Effector CD8-positive, alpha-beta T cell (primary cell): ENCODE results near the gene PRDM16.

Experiments
- DNase-seq: peaks from one replicate; lab custom pipeline; 2025; lab: John Stamatoyannopoulos, UW

The PRDM16 gene

DNA sequence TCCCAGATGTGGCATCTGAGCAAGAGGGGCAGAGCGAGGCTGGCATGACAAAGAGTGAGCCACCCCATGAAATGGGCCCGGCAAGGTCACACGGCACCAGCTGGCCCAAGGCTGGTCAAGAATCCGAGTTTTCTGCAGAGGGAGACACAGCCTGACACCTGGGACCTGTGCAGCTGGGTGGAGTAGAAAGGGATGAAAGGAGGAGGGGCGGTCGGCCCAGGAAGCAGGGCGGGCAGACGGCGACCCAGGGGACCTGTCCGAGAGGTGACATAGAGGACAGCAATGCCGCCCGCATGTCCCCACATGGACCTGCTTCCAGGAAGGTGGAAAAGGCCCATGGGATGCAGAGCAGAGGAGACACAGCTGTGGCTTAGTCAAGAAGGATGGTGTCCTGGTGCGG, 137.7 kb downstream of the PRDM16 start:
- DNase-seq: no peak

DNA sequence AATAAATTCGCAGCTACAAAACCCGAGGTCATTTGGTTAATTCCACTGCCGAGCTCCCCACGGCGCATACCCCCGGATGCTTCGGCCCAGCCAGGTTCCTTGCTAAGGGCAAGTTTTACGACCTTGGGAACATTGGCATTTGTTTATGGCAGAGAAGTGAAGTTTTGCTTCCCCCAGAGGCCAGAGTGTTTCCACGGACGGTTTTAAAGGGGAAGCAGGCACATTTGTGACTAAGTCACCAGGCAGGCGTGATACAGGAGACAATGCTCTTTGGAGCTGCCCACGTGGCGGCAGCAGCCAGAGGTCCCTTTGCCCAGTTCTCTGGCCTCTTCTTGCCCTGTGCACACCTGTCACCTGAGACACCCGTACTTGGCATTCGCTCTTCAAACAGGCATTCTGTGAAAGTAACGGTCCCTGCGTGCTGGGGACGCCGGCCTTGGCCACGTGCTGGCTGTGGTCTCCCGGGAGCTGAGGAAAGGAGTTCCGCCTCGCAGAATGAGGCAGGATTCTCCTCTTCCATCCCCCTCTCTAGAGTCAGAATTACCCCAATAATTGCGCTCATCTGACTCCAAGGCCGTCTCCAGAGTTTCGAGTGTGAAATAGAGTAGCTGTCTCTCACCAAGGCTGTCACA, 138.3 kb downstream of the PRDM16 start:
- no peak for DNase-seq

DNA sequence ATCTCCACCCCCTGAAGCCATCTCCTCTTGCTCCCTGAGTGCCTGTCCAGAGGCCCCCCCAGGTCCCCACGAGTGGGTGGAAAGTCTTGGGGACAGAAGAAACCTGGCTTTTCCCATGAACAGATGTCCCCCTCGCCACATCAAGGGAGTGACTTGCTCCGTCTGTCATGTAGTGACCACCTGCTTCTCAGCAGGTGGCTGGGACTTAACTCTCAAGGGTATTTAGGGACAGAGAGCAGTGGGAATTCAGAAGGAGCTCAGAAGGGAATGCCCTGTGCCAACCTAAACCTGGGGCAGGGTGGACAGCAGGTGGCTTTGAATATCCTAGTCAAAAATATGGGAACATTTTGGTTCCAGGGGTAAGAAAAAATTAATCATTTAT, 139.8 kb downstream of the PRDM16 start:
- no peak for DNase-seq

DNA sequence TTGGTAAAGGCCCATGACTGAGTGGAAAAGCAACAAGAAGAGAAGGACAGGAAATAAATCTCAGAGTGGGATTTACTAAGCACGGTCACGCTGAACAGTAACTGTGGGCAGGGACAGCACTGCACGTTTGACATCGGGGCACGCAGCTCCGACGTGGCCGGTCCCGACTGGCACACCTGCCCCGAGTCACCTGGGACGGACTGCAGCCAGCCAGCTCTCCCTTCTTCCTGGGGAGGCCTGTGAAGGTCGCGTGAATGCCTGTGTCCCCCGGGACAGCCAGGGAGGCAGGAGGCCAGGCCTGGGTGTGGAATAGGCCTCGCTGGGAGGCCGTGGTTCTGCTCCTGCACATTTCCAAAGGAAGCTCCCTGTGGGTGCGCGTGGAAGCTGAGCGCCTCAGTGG, 140.2 kb downstream of the PRDM16 start:
- DNase-seq: no peak

DNA sequence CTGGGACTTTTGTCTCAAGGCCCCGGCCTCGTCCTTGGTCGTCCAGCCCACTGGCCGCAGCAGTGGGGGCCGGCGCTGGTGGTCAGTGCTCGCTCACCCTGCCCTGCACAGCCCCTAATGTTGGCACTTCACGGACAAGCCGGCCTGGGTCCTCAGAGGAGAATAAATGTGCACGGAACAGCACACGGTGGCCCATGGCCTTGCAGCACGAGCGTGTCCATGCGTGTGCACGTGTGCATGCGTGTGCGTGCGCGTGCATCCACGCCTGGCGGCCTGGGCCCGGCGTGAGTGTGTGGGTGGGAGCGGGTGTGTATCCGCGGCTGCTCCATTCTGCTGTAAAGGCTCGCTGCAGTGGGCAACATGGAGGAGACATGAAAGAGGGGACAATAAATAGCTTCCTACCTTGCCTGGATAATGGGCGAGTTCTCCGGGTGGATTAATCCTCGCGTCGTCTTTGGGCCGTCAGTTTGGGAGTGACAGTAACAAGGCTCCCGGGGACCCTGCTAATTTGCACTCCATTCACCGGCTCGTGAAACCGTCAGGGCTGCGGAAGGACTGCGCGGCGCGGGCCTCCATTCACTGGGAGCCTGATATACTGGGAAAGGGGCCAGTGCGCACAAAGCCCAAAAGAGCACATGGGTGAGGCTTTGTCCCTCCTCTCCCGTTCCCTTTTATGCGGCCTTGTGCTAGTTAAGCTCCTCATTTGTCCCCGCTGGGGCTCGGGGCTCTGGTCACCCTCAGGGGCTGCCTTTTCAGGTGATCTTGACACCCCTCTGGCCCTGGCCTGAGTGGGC, 142.8 kb downstream of the PRDM16 start:
- DNase-seq: no peak

DNA sequence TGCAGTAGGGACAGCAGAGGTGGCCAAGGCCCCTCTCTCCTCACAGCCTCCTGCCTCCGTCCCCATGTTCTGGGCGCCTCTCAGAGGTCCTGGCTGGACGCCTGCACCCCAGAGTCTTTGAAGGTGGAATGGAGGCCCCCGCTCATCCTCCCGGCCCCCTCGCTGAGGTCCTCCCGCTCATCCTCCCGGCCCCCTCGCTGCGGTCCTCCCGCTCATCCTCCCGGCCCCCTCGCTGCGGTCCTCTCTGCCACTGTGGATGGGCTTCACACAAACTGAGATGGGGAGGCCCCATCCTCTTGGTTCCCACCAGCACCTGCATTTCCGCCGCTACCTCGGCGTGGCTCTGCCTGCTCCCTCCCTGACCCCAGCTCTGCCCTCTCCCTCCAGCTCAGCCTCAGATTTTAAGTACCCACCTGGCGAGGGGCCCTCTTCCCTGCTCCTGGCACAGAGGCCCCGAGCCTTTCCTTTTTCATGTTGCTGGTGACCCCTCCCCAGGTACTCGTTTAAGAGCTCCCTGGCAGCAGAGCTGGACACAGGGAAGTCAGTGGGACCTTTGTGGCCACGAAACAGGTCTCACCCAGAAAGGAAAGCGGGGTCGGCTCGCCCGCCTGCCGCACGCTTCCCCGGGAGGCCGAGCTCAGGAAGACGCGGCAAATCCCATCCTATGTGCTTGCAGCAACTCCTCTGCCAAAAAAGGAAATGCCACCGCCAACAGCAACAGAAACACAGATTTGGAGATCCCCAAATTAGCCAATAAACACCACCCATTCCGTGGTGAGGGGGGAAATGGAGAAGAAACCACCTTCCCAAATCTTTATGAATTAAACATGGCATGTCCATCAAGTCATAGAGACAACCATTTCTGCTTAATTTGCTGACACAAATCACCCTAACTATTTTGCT, 143.7 kb downstream of the PRDM16 start:
- DNase-seq: no peak

DNA sequence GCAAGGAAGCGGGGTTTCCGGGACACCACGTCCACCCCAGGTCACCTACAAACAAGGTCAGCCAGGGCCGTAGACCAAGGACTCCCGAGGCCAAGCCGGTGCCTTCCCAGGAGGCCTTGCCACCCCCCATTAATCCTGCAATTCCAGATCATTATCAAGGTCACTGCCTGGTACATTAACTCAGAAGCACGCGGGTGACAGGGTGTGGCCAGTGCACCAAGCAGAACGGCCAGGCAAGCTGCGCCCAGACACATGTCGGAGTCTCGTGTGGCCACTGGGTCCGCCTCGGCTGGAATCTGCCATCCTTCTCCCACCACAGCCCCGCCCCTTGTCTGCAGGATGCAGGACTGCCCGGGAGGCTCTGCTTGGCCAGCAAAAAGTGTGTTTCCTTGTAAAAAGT, 144.7 kb downstream of the PRDM16 start:
- no peak for DNase-seq

DNA sequence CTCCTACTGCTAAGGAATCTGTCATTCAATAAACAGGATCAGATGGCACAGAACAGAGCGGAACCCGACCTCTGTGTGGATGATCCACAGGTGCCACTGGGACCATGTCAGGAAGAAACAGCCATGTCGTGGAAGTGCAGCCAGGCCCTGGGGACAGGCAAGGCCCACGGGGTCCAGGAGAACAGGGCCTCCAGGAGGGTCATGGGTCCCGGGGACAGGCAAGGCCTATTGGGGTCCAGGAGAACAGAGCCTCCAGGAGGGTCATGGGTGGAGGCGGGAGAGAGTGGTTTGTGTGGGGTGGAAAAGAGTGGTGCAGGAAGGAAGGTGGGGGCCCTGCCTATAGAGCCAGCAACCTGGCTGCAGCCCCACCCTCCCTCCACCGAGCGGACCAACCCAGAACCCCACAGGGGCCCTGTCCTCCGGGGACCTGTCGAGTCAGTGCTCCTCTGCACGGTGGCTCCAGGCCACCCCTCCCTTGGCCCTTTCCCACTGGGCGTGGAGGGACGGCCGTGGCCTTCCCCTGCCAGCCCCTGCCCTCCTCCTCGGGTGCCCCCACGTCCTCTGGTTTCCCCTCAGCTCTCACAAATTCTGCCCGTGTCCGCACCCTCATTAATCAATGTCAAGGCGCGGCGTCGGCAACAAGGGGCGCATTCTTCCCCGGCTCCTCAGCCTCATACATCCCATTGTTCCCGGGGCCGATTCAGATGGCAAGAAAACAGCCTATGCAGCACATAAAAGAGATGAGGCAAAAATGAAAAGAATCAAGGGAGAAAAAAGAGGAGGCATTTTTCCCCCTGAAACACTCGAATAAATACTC, 146.4 kb downstream of the PRDM16 start:
- no peak for DNase-seq

DNA sequence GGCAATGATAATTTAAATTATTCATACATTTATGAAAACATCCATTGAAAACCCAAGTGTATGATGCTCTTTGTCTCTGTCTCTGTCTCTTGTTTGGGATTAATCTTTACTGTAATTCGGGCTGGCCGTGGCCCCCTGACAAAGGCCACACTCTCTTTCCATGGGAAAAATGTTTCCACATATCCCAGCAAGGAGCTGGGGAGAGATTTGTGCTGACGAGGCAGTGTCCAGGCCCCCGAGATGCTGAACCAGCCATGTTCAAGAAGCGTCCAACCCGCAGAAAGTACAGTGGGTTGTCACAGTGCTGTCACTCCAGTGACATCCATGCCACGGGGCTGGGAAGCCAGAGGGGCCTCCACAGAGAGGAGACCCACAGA, 147.0 kb downstream of the PRDM16 start:
- no peak for DNase-seq

DNA sequence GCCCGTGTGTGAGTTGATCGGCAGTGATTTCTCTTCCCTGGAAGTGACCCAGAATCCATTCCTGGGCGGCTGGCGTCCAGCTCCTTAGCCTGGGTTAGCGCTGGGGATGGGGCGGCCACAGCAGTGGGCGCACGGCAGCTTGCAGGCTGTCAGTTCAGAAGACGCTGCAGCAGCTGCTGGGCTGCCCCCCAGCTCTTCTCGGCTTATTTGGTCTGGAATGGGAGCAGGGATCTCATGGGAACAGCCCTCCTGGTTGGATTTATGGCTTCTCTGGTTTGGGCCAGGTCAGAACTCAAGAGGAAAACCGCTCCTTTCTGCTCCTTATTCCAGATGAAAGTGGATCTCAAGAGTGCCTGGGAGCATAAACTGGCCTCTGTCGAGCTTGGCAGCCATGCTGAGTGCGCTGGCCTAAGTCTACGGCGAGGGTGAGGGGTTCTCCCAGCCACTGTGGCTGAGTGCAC, 148.2 kb downstream of the PRDM16 start:
- DNase-seq: no peak

DNA sequence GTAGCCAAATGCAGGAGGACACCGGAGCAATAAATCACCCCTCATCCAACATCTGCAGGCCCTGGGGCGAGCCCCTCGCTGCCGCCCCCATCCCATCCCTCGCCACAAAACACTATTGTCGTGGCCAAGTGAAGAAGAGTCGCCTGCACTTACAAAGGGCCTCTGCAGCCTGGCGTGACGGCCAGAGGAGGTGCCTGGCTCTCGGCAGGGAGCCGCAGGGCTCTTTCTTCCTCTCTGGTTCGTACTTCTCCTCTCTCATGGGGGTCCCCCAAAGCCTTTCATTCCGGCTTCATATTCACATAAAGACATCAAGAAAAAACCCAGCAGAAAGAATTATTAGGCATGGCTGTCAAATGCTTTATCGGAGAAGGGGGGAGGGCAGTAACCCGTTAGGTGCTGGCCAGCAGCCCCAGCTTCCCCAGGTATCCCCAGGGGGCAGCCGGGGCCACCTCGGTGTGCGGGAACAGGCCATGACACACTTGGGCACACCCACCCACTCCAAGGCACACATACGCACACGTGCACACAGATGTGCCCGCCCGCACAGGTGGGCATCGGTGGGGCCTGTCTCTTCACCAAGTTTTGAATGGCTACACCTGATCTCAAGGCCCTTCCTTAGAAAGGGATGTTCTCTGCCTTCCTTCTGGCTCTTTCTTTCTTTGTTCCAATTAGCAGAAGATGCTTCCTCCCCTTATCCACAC, 149.1 kb downstream of the PRDM16 start:
- DNase-seq: no peak

DNA sequence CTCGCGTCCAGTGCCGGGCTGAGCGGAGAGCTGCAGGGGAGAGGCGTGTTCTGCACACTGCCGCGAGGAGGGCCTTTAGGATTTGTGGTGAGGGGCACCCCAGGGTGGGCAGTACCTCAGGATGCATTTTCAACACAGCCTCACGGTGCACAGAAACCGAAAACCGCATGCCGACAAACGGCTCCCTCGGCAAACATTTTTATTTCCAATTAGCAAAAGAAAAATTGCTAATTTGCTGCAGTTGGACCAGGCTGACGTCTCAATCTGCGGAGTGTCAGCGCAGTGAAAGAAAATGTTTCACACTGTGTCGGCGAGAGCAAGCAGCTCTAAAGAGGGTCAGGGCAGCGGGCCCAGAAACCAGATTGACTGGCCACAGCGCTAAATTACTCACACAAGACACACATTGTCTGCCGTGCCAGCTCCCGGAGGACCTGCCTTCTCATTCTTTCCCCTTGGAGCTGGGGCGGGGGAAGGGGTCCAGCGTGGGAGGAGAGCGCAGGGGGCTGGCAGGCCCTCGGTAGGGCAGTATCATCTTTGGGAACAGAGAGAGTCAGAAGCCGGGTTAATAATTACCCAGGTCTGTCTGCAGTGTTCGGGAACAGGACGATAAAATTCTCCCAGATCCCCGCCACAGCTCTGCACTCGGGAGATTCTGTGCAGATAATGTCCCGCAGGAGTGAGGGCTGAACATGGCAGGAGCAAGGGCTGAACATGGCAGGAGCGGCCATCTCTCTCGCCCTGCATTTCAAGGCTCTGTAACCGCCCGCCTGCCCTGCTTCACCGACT, 150.2 kb downstream of the PRDM16 start:
- no peak for DNase-seq

DNA sequence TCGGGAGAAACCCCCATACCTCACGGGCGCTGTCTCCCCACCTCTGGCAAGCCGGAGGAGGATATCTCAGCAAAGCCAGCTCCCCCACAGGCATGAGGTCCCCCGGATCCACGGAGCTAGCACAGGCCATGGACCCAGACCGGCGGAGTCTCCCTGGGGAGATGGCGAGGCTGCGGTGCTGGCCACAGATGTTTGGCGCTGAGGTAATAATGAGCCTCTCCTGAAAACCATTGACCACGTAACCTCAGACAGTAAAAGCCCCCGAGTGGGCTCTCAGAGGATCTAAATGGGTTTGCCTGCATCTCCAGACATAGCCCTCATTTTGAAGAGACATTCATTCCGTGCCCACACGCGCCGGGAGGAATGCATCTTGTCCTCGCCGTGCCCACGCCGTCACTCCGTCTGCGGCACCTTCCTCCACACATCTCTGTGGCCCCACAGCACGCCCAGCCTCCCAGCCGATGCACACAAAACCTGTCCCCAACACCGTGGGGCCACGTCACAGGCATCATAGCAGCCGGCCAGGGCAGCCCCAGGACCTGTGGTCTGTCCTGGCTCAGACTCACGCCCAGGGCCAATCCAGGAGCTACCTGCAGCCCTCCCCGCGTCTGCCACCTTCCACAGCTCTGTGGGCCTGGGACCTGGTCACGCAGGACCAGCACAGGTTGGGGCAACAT, 150.9 kb downstream of the PRDM16 start:
- no peak for DNase-seq

DNA sequence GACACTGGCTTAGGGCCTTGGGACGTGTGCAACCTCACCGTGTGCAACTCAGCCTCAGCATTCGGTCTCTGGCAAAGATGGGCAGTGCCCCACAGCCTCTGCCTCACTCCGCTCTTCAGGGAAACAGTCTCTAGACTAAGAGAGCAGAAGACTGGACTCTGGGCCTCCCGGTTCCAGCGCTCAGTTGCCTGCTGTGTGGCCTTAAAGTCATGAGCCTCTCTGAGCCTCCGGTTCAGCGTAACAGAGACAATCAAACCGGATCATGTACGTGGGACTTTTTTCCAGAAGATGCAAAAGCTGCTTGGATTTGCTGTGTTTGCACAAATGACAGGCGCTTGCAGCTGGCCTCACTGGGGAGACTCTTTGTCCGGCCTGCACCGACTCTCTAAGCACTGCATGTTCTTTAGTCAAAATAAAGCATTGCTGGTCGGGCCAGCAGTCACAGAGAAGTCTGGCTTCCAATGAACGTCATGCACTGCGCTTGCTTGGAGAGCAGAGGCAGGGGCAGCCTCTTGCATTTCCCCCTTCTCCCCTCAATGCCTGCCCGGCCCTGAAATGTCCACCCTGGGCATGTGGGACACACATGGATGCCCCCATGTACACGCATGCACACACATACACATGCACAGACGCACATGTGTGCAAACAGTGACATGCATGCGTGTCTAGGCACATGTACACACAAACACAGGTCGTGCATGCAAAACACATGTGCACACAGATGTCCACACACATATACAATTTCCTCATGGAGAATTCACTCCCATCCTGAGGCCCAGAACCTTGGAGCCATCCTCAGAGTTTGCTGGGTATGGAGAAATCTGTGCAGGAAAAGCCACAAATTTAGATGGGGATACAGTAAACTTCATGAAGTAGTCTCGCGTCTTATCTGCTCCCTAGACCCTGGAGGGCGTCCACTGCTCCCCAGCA, 152.4 kb downstream of the PRDM16 start:
- no peak for DNase-seq

DNA sequence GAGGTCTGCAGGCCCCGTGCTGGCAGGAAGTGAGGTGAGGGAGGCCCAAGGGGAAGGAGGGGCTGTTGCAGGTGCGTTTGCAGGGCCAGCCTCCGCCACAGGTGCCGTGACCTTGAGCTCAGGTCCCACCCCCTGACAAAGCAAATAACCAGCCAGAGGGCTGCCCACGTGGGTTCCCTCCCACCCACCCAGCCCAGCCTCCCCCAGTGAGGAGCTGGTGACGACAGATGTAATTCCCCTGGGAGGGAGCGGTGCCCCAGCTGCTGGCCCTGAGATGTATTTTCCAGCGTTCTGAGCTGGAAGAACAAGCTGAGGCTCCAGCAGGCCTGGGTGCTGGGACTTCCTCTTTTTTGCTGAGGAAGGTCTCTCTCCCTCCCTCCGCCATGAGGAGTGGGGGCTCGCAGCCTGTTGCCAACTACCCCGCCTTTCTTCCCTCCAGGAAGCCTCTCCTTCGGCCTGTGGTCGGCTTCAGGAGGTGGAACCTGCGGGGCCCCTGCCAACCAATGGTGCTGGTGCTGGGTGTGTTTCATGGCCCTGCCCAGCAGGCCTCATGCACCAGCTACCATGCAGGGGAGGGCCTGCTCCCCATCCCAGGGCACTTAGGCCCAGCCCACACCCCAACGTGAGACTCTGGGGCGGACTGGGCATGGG, 153.2 kb downstream of the PRDM16 start:
- DNase-seq: no peak

DNA sequence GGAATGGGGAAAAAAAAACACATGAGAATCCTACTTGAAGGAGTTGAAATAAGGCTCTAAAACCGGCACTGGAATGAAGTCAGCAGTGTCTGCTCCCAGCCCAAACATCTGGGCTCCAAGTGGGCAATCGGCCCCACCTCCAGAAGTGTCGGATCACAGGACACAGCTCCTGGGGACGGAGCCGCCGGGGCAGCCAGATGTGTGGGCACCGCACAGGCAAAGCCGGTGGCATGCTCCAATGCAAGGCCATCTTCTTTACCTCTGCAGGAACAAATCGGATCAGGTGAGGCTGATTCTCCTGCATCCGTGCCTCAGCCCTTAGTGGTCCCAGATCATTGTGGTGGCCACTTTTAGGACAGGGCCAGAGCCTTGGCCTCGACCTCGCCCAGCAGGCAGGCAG, 156.7 kb downstream of the PRDM16 start:
- DNase-seq: no peak

DNA sequence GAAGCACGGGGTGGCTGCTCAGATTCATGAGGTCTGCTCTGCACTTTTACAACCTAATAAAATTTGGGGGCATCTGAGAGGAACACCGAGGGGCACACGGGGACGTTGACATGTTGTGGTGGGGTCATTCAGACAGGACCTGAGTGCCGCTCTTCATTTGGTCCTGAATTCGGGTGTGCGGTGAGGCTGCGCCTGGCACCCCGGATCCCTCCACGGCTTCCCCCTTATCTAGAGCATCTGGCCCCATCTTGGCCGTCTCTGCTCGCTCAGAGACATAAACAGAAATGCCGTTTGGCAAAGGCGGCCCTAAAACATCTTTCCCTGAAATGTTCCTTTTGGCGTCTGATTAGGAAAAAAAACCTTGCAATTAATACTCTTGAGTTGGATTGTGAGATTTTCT, 157.2 kb downstream of the PRDM16 start:
- no peak for DNase-seq

DNA sequence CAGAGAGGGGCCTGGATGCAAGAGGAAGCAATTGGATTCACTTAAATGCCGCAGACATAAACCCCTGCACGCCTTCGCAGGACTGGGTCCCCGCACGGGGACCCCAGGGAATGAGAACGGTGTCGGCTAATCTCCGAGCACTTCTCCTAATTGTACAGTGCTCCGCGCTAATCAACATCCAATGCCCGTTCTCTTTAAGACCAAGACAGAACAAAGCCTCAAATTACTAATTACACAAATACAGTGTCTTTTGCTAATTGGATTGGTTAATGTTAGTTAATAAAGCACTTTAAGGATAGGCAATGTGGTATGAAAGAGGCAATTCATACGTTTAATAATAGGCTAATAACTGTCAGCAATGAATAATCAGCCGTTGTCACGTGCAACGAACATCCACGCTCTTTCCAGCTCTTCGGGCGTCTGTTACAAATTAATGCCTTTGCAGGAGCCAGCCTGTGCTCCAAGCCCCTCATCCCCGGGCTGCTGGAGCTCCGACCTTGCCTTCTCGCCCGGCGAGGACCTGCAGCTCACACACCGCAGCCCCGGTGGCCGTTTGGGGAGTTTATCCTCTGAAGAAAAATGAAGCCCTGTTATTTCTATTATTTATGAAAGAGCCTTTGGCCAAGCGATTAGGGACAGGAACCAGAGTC, 157.8 kb downstream of the PRDM16 start:
- no peak for DNase-seq
